ENCODE results near the gene TSNAXIP1. TPM values are rescaled to one million over a fixed set of nuclear protein-coding genes. Genes with fewer than 3 reads are reported as not detected.
A peak's percentile ranks its signal among the peaks of the same experiment; 100 is the strongest.

Gene TSNAXIP1
- total and polyA plus RNA-seq, 2 donors (not counting 1 experiment from before 2014, with no cell fraction given) = 0.97 to 1.2 TPM

DNA sequence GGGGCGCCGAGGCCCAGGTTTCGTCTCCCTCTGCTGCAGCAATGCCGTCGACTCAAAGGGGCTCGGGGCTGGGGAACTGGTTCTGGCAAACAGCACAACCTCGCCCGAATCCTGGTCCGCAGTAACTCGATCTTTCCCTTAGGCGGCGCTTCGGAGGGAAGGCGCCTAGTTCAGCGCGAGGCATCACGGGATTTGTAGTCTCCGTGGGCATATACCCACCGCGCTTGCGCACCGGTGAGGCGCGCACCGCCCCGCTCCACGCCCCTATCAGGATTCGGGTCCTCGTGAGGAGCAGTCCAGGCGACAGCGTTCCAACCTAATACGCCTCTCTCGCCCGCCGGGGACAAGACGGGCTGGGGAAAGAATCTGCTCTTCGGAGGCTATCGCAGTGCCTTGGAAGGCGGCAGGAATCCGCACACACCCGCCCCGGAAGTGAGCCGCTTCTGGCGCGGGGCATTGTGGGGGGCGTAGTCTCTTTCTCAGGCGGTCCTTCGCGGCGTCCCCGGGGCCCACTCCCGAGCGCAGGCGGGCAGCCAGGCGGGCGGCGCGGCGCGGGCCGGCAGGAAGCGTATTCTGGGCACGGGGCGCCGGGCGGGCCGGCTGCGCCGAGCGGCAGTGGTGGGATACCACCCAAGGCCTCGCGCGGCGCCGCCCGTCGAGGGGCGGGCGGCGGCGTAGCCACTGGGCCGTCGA, 35.3 kb downstream of the TSNAXIP1 start, which contains the start of gene THAP11:
Gene THAP11 (plus strand): TSS at position 505 of the 693 bp plus-strand sequence. CDS start 235 bp downstream, outside the sequence.
- no peaks in the 10 kb centered on the region for H3K27me3 Mint-ChIP-seq
- no peak for TF ChIP-seq EZH2 (IDR thresholded peaks at IDR 0.05; ENCODE audit: borderline replicate concordance, insufficient read depth, low read depth, low read length, poor library complexity, severe bottlenecking)
- TF ChIP-seq, protein P1, sequence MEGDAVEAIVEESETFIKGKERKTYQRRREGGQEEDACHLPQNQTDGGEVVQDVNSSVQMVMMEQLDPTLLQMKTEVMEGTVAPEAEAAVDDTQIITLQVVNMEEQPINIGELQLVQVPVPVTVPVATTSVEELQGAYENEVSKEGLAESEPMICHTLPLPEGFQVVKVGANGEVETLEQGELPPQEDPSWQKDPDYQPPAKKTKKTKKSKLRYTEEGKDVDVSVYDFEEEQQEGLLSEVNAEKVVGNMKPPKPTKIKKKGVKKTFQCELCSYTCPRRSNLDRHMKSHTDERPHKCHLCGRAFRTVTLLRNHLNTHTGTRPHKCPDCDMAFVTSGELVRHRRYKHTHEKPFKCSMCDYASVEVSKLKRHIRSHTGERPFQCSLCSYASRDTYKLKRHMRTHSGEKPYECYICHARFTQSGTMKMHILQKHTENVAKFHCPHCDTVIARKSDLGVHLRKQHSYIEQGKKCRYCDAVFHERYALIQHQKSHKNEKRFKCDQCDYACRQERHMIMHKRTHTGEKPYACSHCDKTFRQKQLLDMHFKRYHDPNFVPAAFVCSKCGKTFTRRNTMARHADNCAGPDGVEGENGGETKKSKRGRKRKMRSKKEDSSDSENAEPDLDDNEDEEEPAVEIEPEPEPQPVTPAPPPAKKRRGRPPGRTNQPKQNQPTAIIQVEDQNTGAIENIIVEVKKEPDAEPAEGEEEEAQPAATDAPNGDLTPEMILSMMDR (IDR thresholded peaks at IDR 0.05) = peak; percentile 83
- H3K4me1 Mint-ChIP-seq = peaks cover 36% of the 10 kb centered on the region
- H3K27me3 ChIP-seq (replicated peaks in 1 of 4; ENCODE audit: control extremely low read depth in 1 of 4, control insufficient read depth in 3 of 4, insufficient read depth in 4 of 4, low read length in 3 of 4) = no peaks in the 10 kb centered on the region
- ChIA-PET CTCF (interaction anchor here (2.6 kb wide), 1 partner anchor 26 kb away, joined by 20 read pairs; no protein-coding TSS in a partner anchor), POLR2A (interaction anchor here (0.6 to 0.8 kb wide), 2 partner anchors 9 to 1485 kb away, joined by 3 to 6 read pairs; no protein-coding TSS in a partner anchor)
- peak within 1 kb of the TSS; percentile 96 for H3K4me3 Mint-ChIP-seq
- peak within 1 kb of the TSS; percentile 99 for H2AFZ ChIP-seq (ENCODE audit: insufficient read depth, low read depth, low read length, poor library complexity, severe bottlenecking)
- intact Hi-C loops (cut with micrococcal nuclease) = loop anchor here (1.0 to 10.0 kb wide), 10 partner anchors 9 to 1087 kb away; partner anchors contain the start of genes ACD, C16orf86, CTCF and DYNC1LI2
- H3K4me3 ChIP-seq (ENCODE audit: control extremely low read depth in 1 of 5, extremely low read depth in 1 of 5, insufficient read depth in 1 of 5, low read depth in 2 of 5, low read length in 4 of 5) = peak within 1 kb of the TSS; percentile 74 to 98 (median 89)
- H4K20me1 ChIP-seq (ENCODE audit: control insufficient read depth, insufficient read depth, low read length, poor library complexity, severe bottlenecking) = peaks cover 15% of the 10 kb centered on the region
- under 1% methylated on average over 83 of the region's 83 CpGs for WGBS (ENCODE audit: insufficient coverage)
- H3K27ac ChIP-seq (ENCODE audit: low read length in 2 of 2) = peak within 1 kb of the TSS; percentile 87 to 96
- peaks cover 31 to 42% of the 10 kb centered on the region in 2 donors for H3K4me1 ChIP-seq (ENCODE audit: control insufficient read depth in 2 of 2, insufficient read depth in 2 of 2, low read length in 2 of 2)
- peak within 1 kb of the TSS; percentile 98 for H3K27ac Mint-ChIP-seq
- peaks cover 0 to 5% (median 0%) of the 10 kb centered on the region in 3 donors for H3K9me3 ChIP-seq (ENCODE audit: control extremely low read depth in 1 of 3, control insufficient read depth in 2 of 3, insufficient read depth in 1 of 3, low read length in 2 of 3)
- peak within 1 kb of the TSS; percentile 83 for H3K9ac ChIP-seq (ENCODE audit: low read length)
- no peaks in the 10 kb centered on the region for H3K9me3 Mint-ChIP-seq (ENCODE audit: insufficient read depth)
- H3K36me3 ChIP-seq (replicated peaks in 1 of 2; ENCODE audit: control extremely low read depth in 1 of 2, control insufficient read depth in 1 of 2, extremely low read depth in 1 of 2, insufficient read depth in 2 of 2, low read length in 1 of 2) = no peaks in the 10 kb centered on the region
- DNase-seq (peak; percentile 98), ATAC-seq (ENCODE audit: low read depth) (peak; percentile 58)
- H3K79me2 ChIP-seq (ENCODE audit: control insufficient read depth, insufficient read depth, low read length) = peaks cover 23% of the 10 kb centered on the region
- H3K4me2 ChIP-seq (replicated peaks; ENCODE audit: low read depth, low read length, poor library complexity, severe bottlenecking) = peak within 1 kb of the TSS; percentile 97

All from B cell (primary cell).